ACHN (cell line): ENCODE measurements around the gene SGTB.
"Not testable (repeated sequence)": the region's sequence is repeated elsewhere in the genome, so short reads cannot be mapped to it uniquely, and the experiment has no call there.

Source experiments
- DNase-seq: peaks from one replicate; pipeline ENCODE4 v3.0.0-alpha.2; 2015
- in situ Hi-C: cut with HindIII; loops from 2 replicates; pipeline ENCODE4 v1.10.0; 2017; ENCODE audit warnings: low sequenced_read_pairs, low pct_ligation_motif_present, low pct_unique_long_range_greater_than_20kb

SGTB gene

GRCh38 chr5:65738305-65738704 lies 16.4 kb upstream of the SGTB start:
- DNase-seq = no peak
- in situ Hi-C loops = no loop called here

GRCh38 chr5:65737842-65738241 lies 15.9 kb upstream of the SGTB start:
- DNase-seq = no peak

GRCh38 chr5:65736011-65736410 lies 14.1 kb upstream of the SGTB start:
- in situ Hi-C loops = no loop called here
- DNase-seq = no peak

More at GRCh38 chr5:65737842-65738241, 15.9 kb upstream of the SGTB start:
- in situ Hi-C loops = no loop called here

GRCh38 chr5:65734921-65735320 lies 13.0 kb upstream of the SGTB start:
- in situ Hi-C loops = no loop called here

GRCh38 chr5:65734196-65734775 lies 12.4 kb upstream of the SGTB start:
- in situ Hi-C loops, DNase-seq: not testable (repeated sequence)

More at GRCh38 chr5:65734921-65735320, 13.0 kb upstream of the SGTB start:
- no peak for DNase-seq

- in situ Hi-C loops, DNase-seq: not testable (repeated sequence)
Observed at GRCh38 chr5:65732046-65732445, 10.1 kb upstream of the SGTB start.

GRCh38 chr5:65730910-65731309 lies 9.0 kb upstream of the SGTB start:
- in situ Hi-C loops = no loop called here
- no peak for DNase-seq

GRCh38 chr5:65728218-65728617 lies 6.3 kb upstream of the SGTB start:
- DNase-seq = no peak
- in situ Hi-C loops = no loop called here

- in situ Hi-C loops = no loop called here
- DNase-seq = no peak
Observed at GRCh38 chr5:65727491-65728156, 5.7 kb upstream of the SGTB start.

- in situ Hi-C loops = no loop called here
- DNase-seq = peak; percentile 52
Observed at GRCh38 chr5:65722575-65723403, 880 bp upstream of the SGTB start.

GRCh38 chr5:65721050-65721719 lies 724 bp downstream of the SGTB start:
- DNase-seq = peak; percentile 70
- in situ Hi-C loops = no loop called here

GRCh38 chr5:65718576-65719310 lies 3.2 kb downstream of the SGTB start:
- no peak for DNase-seq
- in situ Hi-C loops = no loop called here

GRCh38 chr5:65708145-65708544 lies 13.8 kb downstream of the SGTB start:
- in situ Hi-C loops = no loop called here
- DNase-seq = no peak

- in situ Hi-C loops = no loop called here
- DNase-seq = no peak
Observed at GRCh38 chr5:65707663-65708062, 14.2 kb downstream of the SGTB start.

- in situ Hi-C loops = no loop called here
- DNase-seq = no peak
Observed at GRCh38 chr5:65704621-65705239, 17.2 kb downstream of the SGTB start.

GRCh38 chr5:65702036-65702435 lies 19.9 kb downstream of the SGTB start:
- in situ Hi-C loops = no loop called here
- DNase-seq = no peak

GRCh38 chr5:65699338-65699737 lies 22.6 kb downstream of the SGTB start:
- in situ Hi-C loops = no loop called here
- DNase-seq = no peak

GRCh38 chr5:65696892-65697291 lies 25.0 kb downstream of the SGTB start:
- DNase-seq = no peak
- in situ Hi-C loops = no loop called here
